MV-4-11 (cell line): ENCODE measurements around the gene DIAPH1.
A peak's percentile ranks its signal among the peaks of the same experiment; 100 is the strongest.

Source experiments
- DNase-seq: peaks from one replicate; lab custom pipeline; 2025; lab: John Stamatoyannopoulos, UW

DIAPH1 gene

GRCh38 chr5:141519605-141520565 lies 98.9 kb downstream of the DIAPH1 start:
- peak; percentile 75 for DNase-seq

- no peak for DNase-seq
These were observed 100.2 kb downstream of the DIAPH1 start for GRCh38 chr5:141518618-141519015.

GRCh38 chr5:141517880-141518617 lies 100.8 kb downstream of the DIAPH1 start:
- no peak for DNase-seq

- DNase-seq, result no peak
These were observed 101.5 kb downstream of the DIAPH1 start for GRCh38 chr5:141517312-141517711.

- no peak for DNase-seq
These were observed 102.2 kb downstream of the DIAPH1 start for GRCh38 chr5:141516672-141517025.

GRCh38 chr5:141515946-141516671 lies 102.7 kb downstream of the DIAPH1 start:
- DNase-seq, result no peak

- no peak for DNase-seq
These were observed 103.7 kb downstream of the DIAPH1 start for GRCh38 chr5:141515141-141515540.

- peak; percentile 29 for DNase-seq
These were observed 104.3 kb downstream of the DIAPH1 start for GRCh38 chr5:141514330-141515133.

GRCh38 chr5:141513627-141514329 lies 105.0 kb downstream of the DIAPH1 start:
- DNase-seq, result peak; percentile 85

- DNase-seq, result no peak
These were observed 105.7 kb downstream of the DIAPH1 start for GRCh38 chr5:141512911-141513626.

GRCh38 chr5:141512390-141512910 lies 106.3 kb downstream of the DIAPH1 start:
- DNase-seq, result peak; percentile 17

GRCh38 chr5:141511771-141512325 lies 107.0 kb downstream of the DIAPH1 start:
- DNase-seq, result no peak

- DNase-seq, result no peak
These were observed 107.8 kb downstream of the DIAPH1 start for GRCh38 chr5:141510850-141511601.

GRCh38 chr5:141510160-141510559 lies 108.6 kb downstream of the DIAPH1 start:
- no peak for DNase-seq

GRCh38 chr5:141508798-141509611 lies 109.8 kb downstream of the DIAPH1 start:
- peak; percentile 93 for DNase-seq

- DNase-seq, result no peak
These were observed 110.4 kb downstream of the DIAPH1 start for GRCh38 chr5:141508440-141508797.

- peak; percentile 96 for DNase-seq
These were observed 111.3 kb downstream of the DIAPH1 start for GRCh38 chr5:141507387-141508091.
